AG04450 (cell line): ENCODE results near the gene ESRRG. TPM values are rescaled to one million over a fixed set of nuclear protein-coding genes. Genes with fewer than 3 reads are reported as not detected.

Experiments
- CTCF ChIA-PET: fragments of 300-600, 350-600 bp; formaldehyde crosslinking; extraction: SDS; loops from one replicate; lab custom pipeline; 2022; ENCODE audit warnings: antibody characterized with exemption, inconsistent platforms; lab: Charles Lee
- POLR2A ChIA-PET: fragments of 350-600 bp; formaldehyde crosslinking; extraction: SDS; loops from one replicate; lab custom pipeline; 2021; ENCODE audit warnings: antibody characterized with exemption, inconsistent platforms; lab: Yijun Ruan, JAX
- DNase-seq: peaks from one replicate; pipeline ENCODE4 v3.0.0-alpha.2; 2011; ENCODE audit warnings: low read depth, low spot score
- H3K27ac ChIP-seq: one replicate; pipeline ENCODE4 v1.5.1; 2012; ENCODE audit warnings: low read depth, low read length, control low read depth
- H3K27me3 ChIP-seq: one replicate; pipeline ENCODE4 v1.6.0; 2012; ENCODE audit warnings: low read length; ENCODE audit not compliant: control insufficient read depth, insufficient read depth
- H3K4me3 ChIP-seq: 2 replicates; pipeline ENCODE4 v1.5.1; 2011; ENCODE audit warnings: mild to moderate bottlenecking, low read depth, low read length, control low read depth
- H3K9me3 ChIP-seq: 2 replicates; pipeline ENCODE4 v1.5.1; 2012; ENCODE audit warnings: low read length; ENCODE audit not compliant: control insufficient read depth, insufficient read depth
- CTCF ChIP-seq: IDR thresholded peaks from 2 replicates; pipeline ENCODE4 v1.5.1; 2011; ENCODE audit warnings: low read depth, low read length, control low read depth, inconsistent platforms
- polyA plus RNA-seq: library from polyadenylated mRNA; depleted of rRNA; stranded (reverse); fragments of >200 nt; gene quantifications from 2 replicates; pipeline ENCODE4 v1.2.3, GENCODE V29; 2011

Gene ESRRG
- polyA plus RNA-seq, 1 experiment, result 0.22 TPM

- Histone ChIP-seq H3K27me3 (no peaks in the 10 kb centered on the region), H3K4me3 (no peak overlapping the region), H3K9me3 (no peaks in the 10 kb centered on the region), H3K27ac (no peak overlapping the region)
- peak; percentile 16 for DNase-seq
- CTCF ChIA-PET, result no interaction called here
- no peak for TF ChIP-seq CTCF
- POLR2A ChIA-PET, result interaction anchor here (0.7 kb wide), 1 partner anchor 141 kb away, joined by 3 read pairs; no protein-coding TSS in a partner anchor
Measured at GRCh38 chr1:216665406-216665805, 57.8 kb downstream of the ESRRG start.

- no peak for TF ChIP-seq CTCF
- ChIA-PET POLR2A (no interaction called here), CTCF (no interaction called here)
- Histone ChIP-seq H3K9me3 (no peaks in the 10 kb centered on the region), H3K4me3 (no peak overlapping the region), H3K27ac (no peak overlapping the region), H3K27me3 (no peaks in the 10 kb centered on the region)
- no peak for DNase-seq
Measured at GRCh38 chr1:216662681-216663080, 60.5 kb downstream of the ESRRG start.

- CTCF ChIA-PET, result no interaction called here
- POLR2A ChIA-PET, result no interaction called here
- no peak for TF ChIP-seq CTCF
Measured at GRCh38 chr1:216660561-216660960, 62.7 kb downstream of the ESRRG start.

GRCh38 chr1:216653001-216653400 is 70.2 kb downstream of the ESRRG start:
- Histone ChIP-seq H3K27ac (no peak overlapping the region), H3K4me3 (no peak overlapping the region), H3K9me3 (no peaks in the 10 kb centered on the region), H3K27me3 (no peaks in the 10 kb centered on the region)
- POLR2A ChIA-PET, result no interaction called here
- CTCF ChIA-PET, result no interaction called here
- no peak for DNase-seq
- no peak for TF ChIP-seq CTCF

More at GRCh38 chr1:216660561-216660960, 62.7 kb downstream of the ESRRG start:
- no peak overlapping the region for H3K4me3 ChIP-seq
- no peak for DNase-seq
- H3K27ac ChIP-seq, result no peak overlapping the region
- H3K9me3 ChIP-seq, result no peaks in the 10 kb centered on the region
- no peaks in the 10 kb centered on the region for H3K27me3 ChIP-seq

- Histone ChIP-seq H3K27me3 (no peaks in the 10 kb centered on the region), H3K4me3 (no peak overlapping the region), H3K9me3 (no peaks in the 10 kb centered on the region), H3K27ac (no peak overlapping the region)
- TF ChIP-seq CTCF, result no peak
- DNase-seq, result no peak
- ChIA-PET POLR2A (no interaction called here), CTCF (no interaction called here)
Measured at GRCh38 chr1:216651826-216652418, 71.3 kb downstream of the ESRRG start.
